Endothelial cell of umbilical vein (primary cell): ENCODE measurements around the gene C1orf94. TPM values are rescaled to one million over a fixed set of nuclear protein-coding genes. Genes with fewer than 3 reads are reported as not detected.

Source experiments
- BruUV-seq: library from RNA; stranded (reverse); fragments of 400-500 nt; replicated peaks from 2 replicates; lab custom pipeline; 2021; lab: Mats Ljungman, UMichigan
- CTCF ChIA-PET: fragments of 300-600, 350-600 bp; sonication (Branson Sonifier 250); formaldehyde crosslinking; loops from one replicate; lab custom pipeline; 2021; ENCODE audit warnings: antibody characterized with exemption, inconsistent platforms; lab: Charles Lee
- POLR2A ChIA-PET: fragments of 300-600, 350-600 bp; sonication (Branson Sonifier 250); formaldehyde crosslinking; loops from one replicate; lab custom pipeline; 2021; ENCODE audit warnings: antibody characterized with exemption, inconsistent platforms; lab: Charles Lee
- DNase-seq: peaks from one replicate; pipeline ENCODE4 v3.0.0-alpha.2; 2011; ENCODE audit warnings: low read depth, low spot score
- FAIRE-seq: peaks from 2 replicates; lab custom pipeline; 2011; peaks lifted over from hg19 to GRCh38; lab: Jason Lieb, UNC
- H2AFZ ChIP-seq: 2 replicates; pipeline ENCODE4 v1.6.0; 2012; ENCODE audit warnings: low read depth, low read length, control low read depth, inconsistent platforms
- H3K27ac ChIP-seq: 2 replicates; pipeline ENCODE4 v1.5.1; 2011; ENCODE audit warnings: low read depth, mild to moderate bottlenecking, control low read depth, low read length, moderate library complexity; ENCODE audit not compliant: insufficient read depth
- H3K27me3 ChIP-seq, 2 experiments: 2 replicates each; pipeline versions ENCODE4 v1.6.0 to v1.6.1; 2011; ENCODE audit warnings: low read length in 2 of 2, mixed read lengths in 1 of 2; ENCODE audit not compliant: control insufficient read depth in 2 of 2, insufficient read depth in 2 of 2
- H3K36me3 ChIP-seq, 2 experiments: 2 replicates in 1 of 2; 3 replicates in 1 of 2; pipeline ENCODE4 v1.5.1; 2011; ENCODE audit warnings: low read length in 2 of 2, mild to moderate bottlenecking in 1 of 2, moderate library complexity in 1 of 2; ENCODE audit not compliant: control insufficient read depth in 2 of 2, insufficient read depth in 2 of 2; ENCODE audit errors: extremely low read depth in 1 of 2
- H3K4me1 ChIP-seq: 3 replicates; pipeline ENCODE4 v1.5.1; 2011; ENCODE audit warnings: mild to moderate bottlenecking, low read length; ENCODE audit not compliant: control insufficient read depth, insufficient read depth; ENCODE audit errors: extremely low read depth
- H3K4me2 ChIP-seq: 2 replicates; pipeline ENCODE4 v1.6.1; 2011; ENCODE audit warnings: low read length, control low read depth, mixed read lengths; ENCODE audit not compliant: insufficient read depth
- H3K4me3 ChIP-seq, 3 experiments: fragments of 200-600 bp in 1 of 3; sonication (generic), shearing (Covaris generic) in 1 of 3; replicated peaks in 1 of 3; 2 replicates each; pipeline ENCODE4 v1.5.1; 2011 to 2016; ENCODE audit warnings: control low read depth in 3 of 3, low read length in 3 of 3, mild to moderate bottlenecking in 2 of 3, inconsistent platforms in 1 of 3, low read depth in 1 of 3, moderate library complexity in 1 of 3; ENCODE audit not compliant: insufficient read depth in 1 of 3
- H3K79me2 ChIP-seq: 2 replicates; pipeline ENCODE4 v1.6.0; 2012; ENCODE audit warnings: low read length, inconsistent platforms; ENCODE audit not compliant: control insufficient read depth, insufficient read depth
- H3K9ac ChIP-seq: replicated peaks from 2 replicates; pipeline ENCODE3; 2011; ENCODE audit warnings: low read length, control low read depth; ENCODE audit not compliant: insufficient read depth; ENCODE audit errors: extremely low read depth
- H3K9me1 ChIP-seq: replicated peaks from 3 replicates; pipeline ENCODE4 v1.6.0; 2011; ENCODE audit warnings: mild to moderate bottlenecking, low read length; ENCODE audit not compliant: control insufficient read depth, insufficient read depth; ENCODE audit errors: extremely low read depth
- H3K9me3 ChIP-seq: replicated peaks from 2 replicates; pipeline ENCODE4 v1.5.1; 2012; ENCODE audit warnings: low read length, inconsistent platforms; ENCODE audit not compliant: control insufficient read depth, insufficient read depth
- H4K20me1 ChIP-seq: replicated peaks from 2 replicates; pipeline ENCODE3; 2011; ENCODE audit warnings: mild to moderate bottlenecking, low read length; ENCODE audit not compliant: control insufficient read depth, insufficient read depth; ENCODE audit errors: extremely low read depth
- CTCF ChIP-seq, 2 donors: IDR thresholded peaks; 1 replicate in 1 of 2; 2 replicates in 1 of 2; pipeline ENCODE4 v1.5.1; 2011; ENCODE audit warnings: low read length in 2 of 2, mild to moderate bottlenecking in 2 of 2, moderate library complexity in 2 of 2, control low read depth in 1 of 2, inconsistent platforms in 1 of 2, low read depth in 1 of 2; ENCODE audit not compliant: insufficient read depth in 1 of 2; ENCODE audit errors: extremely low read depth in 1 of 2
- EZH2 ChIP-seq: IDR thresholded peaks from 2 replicates; pipeline ENCODE4 v1.6.1; 2012; ENCODE audit warnings: borderline replicate concordance, low read depth, mild to moderate bottlenecking, moderate library complexity, low read length, inconsistent platforms; ENCODE audit not compliant: severe bottlenecking
- FOS ChIP-seq: IDR thresholded peaks from 2 replicates; pipeline ENCODE4 v1.6.1; 2011; ENCODE audit warnings: mild to moderate bottlenecking, low read length, moderate library complexity, borderline replicate concordance; ENCODE audit not compliant: insufficient read depth
- GATA2 ChIP-seq: IDR thresholded peaks from 2 replicates; pipeline ENCODE4 v1.7.0; 2011; ENCODE audit warnings: low read depth, mild to moderate bottlenecking, moderate library complexity, mixed read lengths, low read length; ENCODE audit not compliant: insufficient read length, insufficient read depth
- JUN ChIP-seq: IDR thresholded peaks from 2 replicates; pipeline ENCODE4 v1.6.1; 2011; ENCODE audit warnings: borderline replicate concordance, low read depth; ENCODE audit not compliant: insufficient read length, insufficient read depth
- MAX ChIP-seq: IDR thresholded peaks from 2 replicates; pipeline ENCODE4 v1.6.1; 2011; ENCODE audit not compliant: insufficient read depth, insufficient read length
- MYC ChIP-seq: IDR thresholded peaks from one replicate; pipeline ENCODE4 v1.6.1; 2011; ENCODE audit warnings: mild to moderate bottlenecking, low read depth, low read length
- POLR2A ChIP-seq: IDR thresholded peaks from 2 replicates; pipeline ENCODE4 v1.6.1; 2012; ENCODE audit warnings: low read depth, mild to moderate bottlenecking, control low read depth, low read length
- POLR2AphosphoS5 ChIP-seq: IDR thresholded peaks from 2 replicates; pipeline ENCODE4 v1.6.1; 2012; ENCODE audit warnings: low read depth, mild to moderate bottlenecking, control low read depth, low read length, moderate library complexity; ENCODE audit not compliant: insufficient read depth
- dilution Hi-C: fragments of 300-500 bp; cut with MboI; formaldehyde crosslinking; loops from one replicate; pipeline ENCODE4 v1.15.0; 2019; ENCODE audit warnings: low sequenced_read_pairs; ENCODE audit not compliant: extremely low pct_ligation_motif_present
- intact Hi-C: fragments of 100-400 bp; cut with micrococcal nuclease; formaldehyde crosslinking; loops from one replicate; pipeline ENCODE4 v1.10.0; 2022
- polyA plus RNA-seq, 4 experiments: library from polyadenylated mRNA; depleted of rRNA in 3 of 4; stranded (reverse) in 3 of 4; unstranded in 1 of 4; fragments of >200 nt; gene quantifications; 2 replicates each; pipeline versions ENCODE4 v1.2.1 to v1.2.3, GENCODE V29; 2011 to 2012; ENCODE audit warnings: missing spikeins in 1 of 4
- total RNA-seq: library from RNA; stranded (reverse); gene quantifications from 2 replicates; pipeline ENCODE4 v1.2.3, GENCODE V29; 2021

The C1orf94 gene
- total and polyA plus RNA-seq, 2 donors (not counting 3 experiments of a cell fraction or from before 2014, with no cell fraction given): not detected

GRCh38 chr1:34137411-34137810 is 39.3 kb upstream of the C1orf94 start:
- H3K79me2 ChIP-seq: no peaks in the 10 kb centered on the region
- no peaks in the 10 kb centered on the region for H3K36me3 ChIP-seq
- no peak overlapping the region for H3K27ac ChIP-seq
- no peak for FAIRE-seq
- no peak for DNase-seq
- no peak for TF ChIP-seq FOS
- no peak for TF ChIP-seq POLR2AphosphoS5
- TF ChIP-seq MAX: no peak
- TF ChIP-seq MYC: no peak
- TF ChIP-seq EZH2: no peak
- TF ChIP-seq CTCF (IDR thresholded peaks at IDR 0.05; ENCODE audit: extremely low read depth in 1 of 2, insufficient read depth in 1 of 2, low read depth in 1 of 2, low read length in 2 of 2): no peak
- TF ChIP-seq GATA2: no peak
- no peak for TF ChIP-seq JUN
- TF ChIP-seq POLR2A: no peak
- H3K9ac ChIP-seq: no peak overlapping the region
- H4K20me1 ChIP-seq: no peaks in the 10 kb centered on the region
- intact Hi-C loops (no loop called here), dilution Hi-C loops (no loop called here)
- POLR2A ChIA-PET: no interaction called here
- no peaks in the 10 kb centered on the region for H3K9me1 ChIP-seq
- H3K4me3 ChIP-seq: no peak overlapping the region
- H3K4me2 ChIP-seq: no peak overlapping the region
- no peaks in the 10 kb centered on the region for H3K9me3 ChIP-seq
- no peaks in the 10 kb centered on the region for H3K4me1 ChIP-seq
- no peaks in the 10 kb centered on the region for H3K27me3 ChIP-seq
- no peak overlapping the region for H2AFZ ChIP-seq
- no TSS peak for BruUV-seq
- CTCF ChIA-PET: no interaction called here
